Kidney (tissue), 14 donors: Measurements from ENCODE around the gene NSFL1C. TPM values are rescaled to one million over a fixed set of nuclear protein-coding genes. Genes with fewer than 3 reads are reported as not detected.

Source experiments
- DNase-seq, 5 donors: peaks; one replicate each; pipeline ENCODE4 v3.0.0-alpha.2; 2013 to 2020
- FAIRE-seq: peaks from 2 replicates; lab custom pipeline; 2012; peaks lifted over from hg19 to GRCh38; lab: Jason Lieb, UNC
- H3K27ac ChIP-seq, 2 donors: one replicate each; pipeline ENCODE4 v1.7.0; 2013; ENCODE audit warnings: low read depth in 2 of 2, low read length in 2 of 2, inconsistent platforms in 1 of 2
- H3K27me3 ChIP-seq: one replicate; pipeline ENCODE4 v1.7.1; 2013; ENCODE audit warnings: low read length, inconsistent platforms; ENCODE audit not compliant: control insufficient read depth, insufficient read depth
- H3K36me3 ChIP-seq, 3 donors: one replicate each; pipeline versions ENCODE4 v1.7.0 to v1.7.1; 2013; ENCODE audit warnings: low read length in 3 of 3, control low read depth in 1 of 3, inconsistent platforms in 1 of 3; ENCODE audit not compliant: insufficient read depth in 3 of 3, control insufficient read depth in 2 of 3
- H3K4me1 ChIP-seq, 3 donors: one replicate each; pipeline versions ENCODE4 v1.7.0 to v1.7.1; 2013; ENCODE audit warnings: low read length in 3 of 3, inconsistent platforms in 1 of 3, low read depth in 1 of 3; ENCODE audit not compliant: control insufficient read depth in 2 of 3, insufficient read depth in 2 of 3
- H3K4me3 ChIP-seq, 3 donors: one replicate each; pipeline versions ENCODE4 v1.7.0 to v1.8.1; 2013; ENCODE audit warnings: low read length in 3 of 3, control low read depth in 1 of 3, inconsistent platforms in 1 of 3
- H3K9ac ChIP-seq, 3 donors: one replicate each; pipeline versions ENCODE4 v1.7.0 to v1.7.1; 2013; ENCODE audit warnings: low read length in 3 of 3, control low read depth in 1 of 3, inconsistent platforms in 1 of 3
- H3K9me3 ChIP-seq, 3 donors: one replicate each; pipeline versions ENCODE4 v1.7.0 to v1.7.1; 2013; ENCODE audit warnings: low read length in 3 of 3, control low read depth in 1 of 3, inconsistent platforms in 1 of 3; ENCODE audit not compliant: control insufficient read depth in 2 of 3, insufficient read depth in 1 of 3
- CTCF ChIP-seq: IDR thresholded peaks from 3 replicates; pipeline ENCODE4 v1.5.1; 2012; ENCODE audit warnings: mild to moderate bottlenecking, moderate library complexity, borderline replicate concordance; ENCODE audit not compliant: insufficient read depth; ENCODE audit errors: extremely low read depth
- intact Hi-C: fragments of 100-400 bp; cut with DNase I; formaldehyde crosslinking; loops from one replicate; pipeline ENCODE4 v1.11.1; 2022
- polyA plus RNA-seq: library from polyadenylated mRNA; stranded (reverse); fragments of 350-450 nt; fragmentation: Illumina TruSeq; extraction: RNeasy Lipid Tissue Mini Kit (QIAGEN cat#74804); gene quantifications from one replicate; pipeline ENCODE4 v1.2.3, GENCODE V29; 2014; ENCODE audit warnings: low read depth, low replicate concordance; ENCODE audit not compliant: insufficient read depth
- total RNA-seq: library from RNA; stranded (reverse); fragmentation: NEBNext Ultra II Directional; extraction: Animal tissue kit (Norgen Biotek cat#: 25700); gene quantifications from one replicate; pipeline ENCODE4 v1.2.1, GENCODE V29; 2021
- donor health status: control.
- donor health status: control.
- donor health status: control.
- donor health status: control.
- donor health status: control.
- donor health status: DM: yes; HTN: yes; CAD: no.
- donor health status: Normal renal cell carcinoma (clear cell type).

NSFL1C gene
- total and polyA plus RNA-seq, 2 donors from 2014 or later = 76.1 to 78.2 TPM

- H3K4me1 ChIP-seq = peaks cover 0 to 2% (median 0%) of the 10 kb centered on the region in 3 donors
- no peak overlapping the region for H3K9ac ChIP-seq
- H3K4me3 ChIP-seq = no peak overlapping the region
- H3K36me3 ChIP-seq = no peaks in the 10 kb centered on the region
- H3K27ac ChIP-seq = no peak overlapping the region
- FAIRE-seq (no peak), DNase-seq (no peak)
- H3K9me3 ChIP-seq = no peaks in the 10 kb centered on the region
- H3K27me3 ChIP-seq = no peaks in the 10 kb centered on the region
- intact Hi-C loops = no loop called here
- no peak for TF ChIP-seq CTCF
Measured at GRCh38 chr20:1473246-1474220, 6.9 kb upstream of the NSFL1C start.

GRCh38 chr20:1472556-1473245 lies 6.1 kb upstream of the NSFL1C start:
- Histone ChIP-seq H3K9me3 (no peaks in the 10 kb centered on the region), H3K4me3 (no peak overlapping the region), H3K27me3 (no peaks in the 10 kb centered on the region), H3K9ac (no peak overlapping the region), H3K4me1 (peaks cover 0 to 2% (median 0%) of the 10 kb centered on the region in 3 donors), H3K36me3 (no peaks in the 10 kb centered on the region), H3K27ac (no peak overlapping the region)
- no peak for FAIRE-seq
- DNase-seq = no peak
- intact Hi-C loops = no loop called here
- TF ChIP-seq CTCF = no peak

GRCh38 chr20:1471242-1471641 lies 4.6 kb upstream of the NSFL1C start:
- Histone ChIP-seq H3K4me1 (peaks cover 0 to 8% (median 6%) of the 10 kb centered on the region in 3 donors), H3K9me3 (no peaks in the 10 kb centered on the region), H3K36me3 (no peaks in the 10 kb centered on the region), H3K4me3 (no peak overlapping the region), H3K9ac (no peak overlapping the region), H3K27ac (no peak overlapping the region), H3K27me3 (no peaks in the 10 kb centered on the region)
- TF ChIP-seq CTCF = no peak
- intact Hi-C loops = no loop called here
- FAIRE-seq (no peak), DNase-seq (no peak)
